K562 (cell line): Measurements from ENCODE around the gene EFR3B. TPM values are rescaled to one million over a fixed set of nuclear protein-coding genes. Genes with fewer than 3 reads are reported as not detected.
A peak's percentile ranks its signal among the peaks of the same experiment; 100 is the strongest.

Source experiments
- ATAC-seq: fragments of 200-7000 bp; cut with Tn5 transposase; 3 replicates; pipeline ENCODE4 v1.9.1; 2020; ENCODE audit warnings: moderate library complexity
- BruUV-seq: library from RNA; stranded (reverse); fragments of 400-500 nt; replicated peaks from 2 replicates; lab custom pipeline; 2021; lab: Mats Ljungman, UMichigan
- CTCF ChIA-PET: fragments of 300-600 bp; formaldehyde crosslinking; extraction: SDS; loops from one replicate; lab custom pipeline; 2021; ENCODE audit warnings: low intra/inter-chr PET ratio; lab: Yijun Ruan, JAX
- POLR2A ChIA-PET: fragments of 300-600, 350-650 bp; sonication (Branson Sonifier 250); formaldehyde crosslinking; extraction: SDS; loops from one replicate; lab custom pipeline; 2021; ENCODE audit warnings: antibody characterized with exemption, inconsistent platforms; lab: Yijun Ruan, JAX
- DNase-seq, 4 experiments: peaks; one replicate each; pipeline versions ENCODE4 v3.0.0 to v3.0.0-alpha.2; 2011 to 2018; ENCODE audit warnings: low spot score in 3 of 4, mixed read lengths in 3 of 4; ENCODE audit errors: extremely low read depth in 1 of 4
- FAIRE-seq: peaks from 2 replicates; lab custom pipeline; 2011; peaks lifted over from hg19 to GRCh38; lab: Jason Lieb, UNC
- H2AFZ ChIP-seq: 2 replicates; pipeline ENCODE4 v1.6.0; 2011; ENCODE audit warnings: low read depth, low read length, control low read depth, inconsistent platforms
- H3K27ac ChIP-seq: fragments of 200-600 bp; 3 replicates; pipeline ENCODE4 v1.8.0; 2011; ENCODE audit warnings: low read depth, mild to moderate bottlenecking, control low read depth, inconsistent platforms, low read length, moderate library complexity, mixed read lengths; ENCODE audit errors: extremely low read depth
- H3K27me3 ChIP-seq, 2 experiments: fragments of 300-600 bp in 1 of 2; 2 replicates in 1 of 2; 3 replicates in 1 of 2; pipeline versions ENCODE4 v1.6.0 to v1.8.0; 2011; ENCODE audit warnings: inconsistent platforms in 2 of 2, low read length in 2 of 2, mild to moderate bottlenecking in 1 of 2, mixed read lengths in 1 of 2, moderate library complexity in 1 of 2; ENCODE audit not compliant: control insufficient read depth in 2 of 2, insufficient read depth in 2 of 2
- H3K36me3 ChIP-seq: fragments of 300-600 bp; 3 replicates; pipeline ENCODE4 v1.8.0; 2011; ENCODE audit warnings: mild to moderate bottlenecking, low read length, inconsistent platforms; ENCODE audit not compliant: control insufficient read depth, insufficient read depth
- H3K4me1 ChIP-seq, 2 experiments: fragments of 200-600 bp in 1 of 2; replicated peaks in 1 of 2; 2 replicates in 1 of 2; 3 replicates in 1 of 2; pipeline versions ENCODE4 v1.5.1 to v1.8.0; 2011; ENCODE audit warnings: inconsistent platforms in 2 of 2, low read length in 2 of 2, mild to moderate bottlenecking in 1 of 2, mixed read lengths in 1 of 2, moderate library complexity in 1 of 2; ENCODE audit not compliant: control insufficient read depth in 2 of 2, insufficient read depth in 2 of 2
- H3K4me2 ChIP-seq: 2 replicates; pipeline ENCODE4 v1.6.1; 2011; ENCODE audit warnings: low read length, control low read depth, inconsistent platforms, mixed read lengths; ENCODE audit not compliant: insufficient read depth
- H3K4me3 ChIP-seq: fragments of 200-600 bp; sonication (generic), shearing (Covaris generic); 2 replicates; pipeline ENCODE4 v1.5.1; 2016; ENCODE audit warnings: control low read depth, inconsistent platforms
- H3K79me2 ChIP-seq: fragments of 200-600 bp; 3 replicates; pipeline ENCODE4 v1.8.0; 2011; ENCODE audit warnings: low read length, inconsistent platforms; ENCODE audit not compliant: control insufficient read depth, insufficient read depth
- H3K9ac ChIP-seq, 2 experiments: 2 replicates each; pipeline versions ENCODE4 v1.6.0 to v1.6.1; 2011; ENCODE audit warnings: low read depth in 2 of 2, low read length in 2 of 2, control low read depth in 1 of 2, inconsistent platforms in 1 of 2, mild to moderate bottlenecking in 1 of 2, mixed read lengths in 1 of 2; ENCODE audit not compliant: insufficient read depth in 1 of 2
- H3K9me1 ChIP-seq: one replicate; pipeline ENCODE4 v1.6.0; 2011; ENCODE audit warnings: inconsistent platforms, mild to moderate bottlenecking, low read length, moderate library complexity; ENCODE audit not compliant: control insufficient read depth, insufficient read depth
- H3K9me3 ChIP-seq: replicated peaks from 2 replicates; pipeline ENCODE4 v1.5.1; 2011; ENCODE audit warnings: low read depth, low read length, inconsistent platforms; ENCODE audit not compliant: control insufficient read depth, insufficient read depth
- H4K20me1 ChIP-seq: replicated peaks from 2 replicates; pipeline ENCODE4 v1.6.1; 2011; ENCODE audit warnings: low read length, inconsistent platforms, mixed read lengths; ENCODE audit not compliant: control insufficient read depth, insufficient read depth
- CBX1 ChIP-seq: sonication (generic); IDR thresholded peaks from 2 replicates; pipeline ENCODE4 v1.6.1; 2016; ENCODE audit warnings: antibody characterized with exemption, low read depth, mild to moderate bottlenecking
- KLF10 ChIP-seq: fragments of 250-450 bp; sonication (Bioruptor Pico); IDR thresholded peaks from 2 replicates; pipeline ENCODE4 v1.6.1; 2021; ENCODE audit warnings: matching md5 sums
- NEUROD1 ChIP-seq: fragments of 150-350 bp; IDR thresholded peaks from 2 replicates; pipeline ENCODE4 v1.6.1; 2014; ENCODE audit warnings: borderline replicate concordance, low read length, low read depth; ENCODE audit not compliant: partially characterized antibody
- PHB2 ChIP-seq: fragments of 450-650 bp; IDR thresholded peaks from 2 replicates; pipeline ENCODE4 v1.6.1; 2017; ENCODE audit warnings: low read depth
- POLR2A ChIP-seq: fragments of 450-650 bp; conservative IDR thresholded peaks from 2 replicates; pipeline ENCODE4 v1.6.1; 2016
- SLC30A9 ChIP-seq: fragments of 250-450 bp; sonication (Bioruptor Pico); IDR thresholded peaks from 2 replicates; pipeline ENCODE4 v1.8.0; 2022; ENCODE audit warnings: mild to moderate bottlenecking, moderate library complexity
- TEAD4 ChIP-seq, 2 experiments: sonication (generic) in 1 of 2; formaldehyde crosslinking in 1 of 2; IDR thresholded peaks; 2 replicates each; pipeline versions ENCODE4 v1.6.1 to v1.8.0; 2012 to 2022; ENCODE audit warnings: borderline replicate concordance in 1 of 2, inconsistent platforms in 1 of 2, low read length in 1 of 2, mild to moderate bottlenecking in 1 of 2, missing genetic modification reagents in 1 of 2
- THRB ChIP-seq: fragments of 450-650 bp; formaldehyde crosslinking; conservative IDR thresholded peaks from 2 replicates; pipeline ENCODE4 v1.4.0; 2022; ENCODE audit warnings: mild to moderate bottlenecking, missing genetic modification characterization
- ZNF512 ChIP-seq: IDR thresholded peaks from 2 replicates; pipeline ENCODE4 v1.6.1; 2016; ENCODE audit warnings: missing genetic modification characterization, missing compliant biosample characterization
- ZNF740 ChIP-seq, 3 experiments: fragments of 200-800 bp in 1 of 3; sonication (Bioruptor generic) in 1 of 3; sonication (generic) in 1 of 3; formaldehyde crosslinking in 1 of 3; IDR thresholded peaks; 2 replicates each; pipeline versions ENCODE4 v1.6.1 to v1.8.0; 2016 to 2022; ENCODE audit warnings: mild to moderate bottlenecking in 2 of 3, missing compliant biosample characterization in 2 of 3, missing genetic modification characterization in 2 of 3, missing genetic modification reagents in 1 of 3
- WGBS: fragments of 100-300 bp; shearing (Covaris generic); methylation state at CpG from one replicate; pipeline ENCODE4 v1.1.6; 2016; ENCODE audit warnings: low coverage, mixed read lengths; ENCODE audit not compliant: insufficient coverage; ENCODE audit errors: missing lambda C conversion rate; 5-methylcytosine and 5-hydroxymethylcytosine counted together
- in situ Hi-C: fragments of 300-500 bp; cut with MboI; formaldehyde crosslinking; loops from 4 replicates; pipeline ENCODE4 v1.15.0; 2018; ENCODE audit warnings: inconsistent platforms, mixed read lengths
- intact Hi-C: fragments of 100-400 bp; cut with micrococcal nuclease; formaldehyde crosslinking; loops from 2 replicates; pipeline ENCODE4 v1.14.2; 2022
- polyA plus RNA-seq, 8 experiments: library from polyadenylated mRNA; depleted of rRNA in 4 of 8; stranded (reverse) in 5 of 8; unstranded in 3 of 8; fragments of >200 nt; fragmentation: Nextera tagmentation in 2 of 8; fragmentation: Illumina TruSeq in 1 of 8; extraction: Ambion mirVana in 2 of 8; extraction: Trizol in 1 of 8; gene quantifications; 2 replicates each; pipeline versions ENCODE4 v1.2.1 to v1.2.3, GENCODE V29; 2011 to 2014; ENCODE audit warnings: inconsistent platforms in 1 of 8, missing spikeins in 1 of 8
- total RNA-seq, 7 experiments: library from RNA; depleted of rRNA in 6 of 7; stranded (reverse); fragments of >200 nt in 6 of 7; fragmentation: Illumina TruSeq in 2 of 7; extraction: Trizol in 2 of 7; gene quantifications; 2 replicates each; pipeline versions ENCODE4 v1.2.1 to v1.2.3, GENCODE V29; 2011 to 2021; ENCODE audit warnings: low replicate concordance in 1 of 7

The EFR3B gene
- total and polyA plus RNA-seq, 9 of the 15 experiments (the other 6 are each of a cell fraction or from before 2014, with no cell fraction given): not detected

GRCh38 chr2:25188405-25188804, 146.5 kb downstream of the EFR3B start:
- DNase-seq (no peak), FAIRE-seq (no peak), ATAC-seq (no peak)
- ChIA-PET POLR2A (no interaction called here), CTCF (no interaction called here)
- no peaks in the 10 kb centered on the region for H3K9me3 ChIP-seq
- H3K9ac ChIP-seq: no peak overlapping the region
- in situ Hi-C loops (no loop called here), intact Hi-C loops (no loop called here)
- H2AFZ ChIP-seq: no peak overlapping the region
- peaks cover 14 to 34% of the 10 kb centered on the region in 2 experiments for H3K27me3 ChIP-seq
- no peak overlapping the region for H3K4me2 ChIP-seq
- H3K27ac ChIP-seq: no peak overlapping the region
- no peaks in the 10 kb centered on the region for H3K79me2 ChIP-seq
- no peaks in the 10 kb centered on the region for H3K9me1 ChIP-seq
- no peaks in the 10 kb centered on the region; a peak in 1 of 5 replicates for H3K4me1 ChIP-seq
- no peaks in the 10 kb centered on the region for H4K20me1 ChIP-seq
- H3K4me3 ChIP-seq: no peak overlapping the region
- no TSS peak for BruUV-seq
- TF ChIP-seq KLF10 (CRISPR knock-in tag) (no peak), POLR2A (no peak), ZNF512 (tag) (peak; percentile 81), PHB2 (no peak)
- 2% methylated on average over 4 of the region's 4 CpGs for WGBS
- no peaks in the 10 kb centered on the region for H3K36me3 ChIP-seq

- WGBS: 8% methylated on average over 5 of the region's 5 CpGs
- Histone ChIP-seq H2AFZ (no peak overlapping the region), H3K9me3 (no peaks in the 10 kb centered on the region), H3K4me3 (no peak overlapping the region), H3K27ac (no peak overlapping the region), H3K4me2 (no peak overlapping the region), H3K9ac (no peak overlapping the region), H3K4me1 (no peaks in the 10 kb centered on the region; a peak in 1 of 5 replicates), H3K27me3 (peaks cover 10 to 17% of the 10 kb centered on the region in 2 experiments), H3K36me3 (no peaks in the 10 kb centered on the region), H3K79me2 (no peaks in the 10 kb centered on the region), H3K9me1 (no peaks in the 10 kb centered on the region), H4K20me1 (no peaks in the 10 kb centered on the region)
- ChIA-PET POLR2A (no interaction called here), CTCF (no interaction called here)
- in situ Hi-C loops (no loop called here), intact Hi-C loops (no loop called here)
- BruUV-seq: no TSS peak
- no peak for FAIRE-seq
- DNase-seq: no peak
- ATAC-seq: no peak
- TF ChIP-seq THRB (CRISPR knock-in tag) (no peak), NEUROD1 (no peak), TEAD4 (IDR thresholded peaks at IDR 0.05; ENCODE audit: low read length) (no peak), TEAD4 (CRISPR knock-in tag; IDR thresholded peaks at IDR 0.05; ENCODE audit: borderline replicate concordance) (no peak), ZNF740 (CRISPR knock-in tag; IDR thresholded peaks at IDR 0.05) (no peak), ZNF740 (tag; IDR thresholded peaks at IDR 0.05) (no peak), CBX1 (no peak), SLC30A9 (CRISPR knock-in tag) (no peak)
These were observed 148.7 kb downstream of the EFR3B start for GRCh38 chr2:25190536-25190935.
